DOHH2 (cell line): ENCODE results near the gene JARID2.

Experiments
- H3F3A ChIP-seq: fragments of 200-600 bp; sonication (generic), shearing (Covaris generic); 2 replicates; pipeline ENCODE4 v1.6.0; 2016; ENCODE audit warnings: antibody characterized with exemption, mild to moderate bottlenecking; ENCODE audit not compliant: control insufficient read depth, insufficient read depth
- H3K27ac ChIP-seq: fragments of 200-600 bp; sonication (generic); 2 replicates; pipeline ENCODE4 v1.5.1; 2014; ENCODE audit warnings: low read depth, mild to moderate bottlenecking, low read length, moderate library complexity
- H3K27me3 ChIP-seq: fragments of 200-600 bp; sonication (generic); 2 replicates; pipeline ENCODE4 v1.6.1; 2014; ENCODE audit warnings: mild to moderate bottlenecking, low read length, mixed read lengths; ENCODE audit not compliant: control insufficient read depth
- H3K36me3 ChIP-seq: fragments of 200-600 bp; sonication (generic); 2 replicates; pipeline ENCODE4 v1.6.1; 2014; ENCODE audit warnings: mild to moderate bottlenecking, low read length, moderate library complexity, mixed read lengths; ENCODE audit not compliant: control insufficient read depth
- H3K4me1 ChIP-seq: fragments of 200-600 bp; sonication (generic); 2 replicates; pipeline ENCODE4 v1.6.1; 2014; ENCODE audit warnings: mild to moderate bottlenecking, low read length, mixed read lengths; ENCODE audit not compliant: control insufficient read depth
- H3K4me2 ChIP-seq: fragments of 200-600 bp; sonication (generic); 2 replicates; pipeline ENCODE4 v1.6.0; 2014; ENCODE audit warnings: mild to moderate bottlenecking, low read length, moderate library complexity
- H3K4me3 ChIP-seq: fragments of 200-600 bp; sonication (generic); 2 replicates; pipeline ENCODE4 v1.5.1; 2014; ENCODE audit warnings: mild to moderate bottlenecking, low read length, mixed read lengths
- H3K79me2 ChIP-seq: fragments of 200-600 bp; sonication (generic); 2 replicates; pipeline ENCODE4 v1.6.1; 2014; ENCODE audit warnings: mild to moderate bottlenecking, low read length, mixed read lengths; ENCODE audit not compliant: control insufficient read depth
- H3K9me2 ChIP-seq: fragments of 200-600 bp; sonication (generic); replicated peaks from 2 replicates; pipeline ENCODE4 v1.6.1; 2014; ENCODE audit warnings: mild to moderate bottlenecking, low read length, mixed read lengths; ENCODE audit not compliant: control insufficient read depth
- H3K9me3 ChIP-seq: fragments of 200-600 bp; sonication (generic); 2 replicates; pipeline ENCODE4 v1.6.1; 2014; ENCODE audit warnings: antibody characterized with exemption, low read length, mixed read lengths; ENCODE audit not compliant: control insufficient read depth, insufficient read depth
- H4K20me1 ChIP-seq: fragments of 200-600 bp; sonication (generic); 2 replicates; pipeline ENCODE4 v1.6.0; 2014; ENCODE audit warnings: low read depth, mild to moderate bottlenecking, antibody characterized with exemption, low read length, moderate library complexity; ENCODE audit not compliant: control insufficient read depth, insufficient read depth
- EZH2phosphoT487 ChIP-seq: fragments of 200-600 bp; sonication (generic); IDR thresholded peaks from 2 replicates; pipeline ENCODE4 v1.6.1; 2017; ENCODE audit warnings: borderline replicate concordance, mild to moderate bottlenecking, antibody characterized with exemption, low read length, moderate library complexity, mixed read lengths
- TF ChIP-seq, protein P1 (sequence below): fragments of 200-600 bp; sonication (generic); IDR thresholded peaks from one replicate; pipeline ENCODE4 v1.5.1; 2014; ENCODE audit warnings: antibody characterized with exemption, mild to moderate bottlenecking, low read depth, low read length; ENCODE audit not compliant: poor library complexity, severe bottlenecking

Gene JARID2

DNA sequence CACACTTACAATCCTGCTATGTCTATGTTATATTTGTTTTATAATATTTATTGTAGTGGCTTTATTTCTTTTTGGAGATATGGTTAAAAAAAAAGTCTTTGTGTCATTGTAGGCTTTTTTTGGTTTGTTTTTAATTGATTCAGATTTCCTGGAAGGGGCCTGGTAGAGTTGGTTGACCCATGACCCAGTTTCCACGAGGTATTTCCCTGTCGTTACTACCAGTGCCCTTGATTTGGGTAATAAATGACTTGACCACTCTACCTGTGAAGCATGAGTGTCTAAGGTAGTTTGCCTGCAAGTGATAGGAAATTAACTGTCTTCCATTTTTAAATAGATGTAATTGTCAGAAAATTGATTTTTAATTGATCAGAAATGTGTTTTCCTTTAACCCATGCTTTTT, 121.0 kb downstream of the JARID2 start:
- Histone ChIP-seq H3K9me3 (no peaks in the 10 kb centered on the region), H4K20me1 (peaks cover 15% of the 10 kb centered on the region), H3F3A (no peaks in the 10 kb centered on the region), H3K4me2 (no peak overlapping the region), H3K79me2 (peaks cover 22% of the 10 kb centered on the region), H3K9me2 (no peaks in the 10 kb centered on the region), H3K36me3 (no peaks in the 10 kb centered on the region), H3K4me1 (peaks cover 39% of the 10 kb centered on the region), H3K27me3 (no peaks in the 10 kb centered on the region), H3K4me3 (no peak overlapping the region), H3K27ac (no peak overlapping the region)
- TF ChIP-seq, protein P1, sequence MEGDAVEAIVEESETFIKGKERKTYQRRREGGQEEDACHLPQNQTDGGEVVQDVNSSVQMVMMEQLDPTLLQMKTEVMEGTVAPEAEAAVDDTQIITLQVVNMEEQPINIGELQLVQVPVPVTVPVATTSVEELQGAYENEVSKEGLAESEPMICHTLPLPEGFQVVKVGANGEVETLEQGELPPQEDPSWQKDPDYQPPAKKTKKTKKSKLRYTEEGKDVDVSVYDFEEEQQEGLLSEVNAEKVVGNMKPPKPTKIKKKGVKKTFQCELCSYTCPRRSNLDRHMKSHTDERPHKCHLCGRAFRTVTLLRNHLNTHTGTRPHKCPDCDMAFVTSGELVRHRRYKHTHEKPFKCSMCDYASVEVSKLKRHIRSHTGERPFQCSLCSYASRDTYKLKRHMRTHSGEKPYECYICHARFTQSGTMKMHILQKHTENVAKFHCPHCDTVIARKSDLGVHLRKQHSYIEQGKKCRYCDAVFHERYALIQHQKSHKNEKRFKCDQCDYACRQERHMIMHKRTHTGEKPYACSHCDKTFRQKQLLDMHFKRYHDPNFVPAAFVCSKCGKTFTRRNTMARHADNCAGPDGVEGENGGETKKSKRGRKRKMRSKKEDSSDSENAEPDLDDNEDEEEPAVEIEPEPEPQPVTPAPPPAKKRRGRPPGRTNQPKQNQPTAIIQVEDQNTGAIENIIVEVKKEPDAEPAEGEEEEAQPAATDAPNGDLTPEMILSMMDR, result no peak
- no peak for TF ChIP-seq EZH2phosphoT487

DNA sequence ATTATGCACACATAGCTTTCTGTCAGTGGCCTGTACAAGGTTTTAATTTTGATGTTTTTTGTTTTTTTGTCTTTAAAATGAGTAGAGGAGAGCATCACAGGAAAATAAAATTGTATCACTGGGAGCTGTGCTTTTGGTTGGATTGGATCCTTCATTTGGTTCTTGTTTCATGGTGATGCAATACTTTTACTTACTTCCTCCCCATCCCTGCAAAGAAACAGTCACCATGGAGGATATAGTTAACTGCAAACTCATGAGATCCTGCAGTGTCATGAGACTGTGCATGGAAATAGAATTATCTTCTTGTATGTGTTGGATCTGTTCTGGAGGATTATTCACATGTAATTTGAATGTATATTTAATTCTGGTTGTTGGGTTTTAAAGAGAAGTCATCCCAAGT, 122.3 kb downstream of the JARID2 start:
- Histone ChIP-seq H3K9me3 (no peaks in the 10 kb centered on the region), H3K79me2 (peaks cover 23% of the 10 kb centered on the region), H3K9me2 (no peaks in the 10 kb centered on the region), H3K4me3 (no peak overlapping the region), H3K4me2 (no peak overlapping the region), H3K27me3 (no peaks in the 10 kb centered on the region), H3K36me3 (no peaks in the 10 kb centered on the region), H4K20me1 (peaks cover 15% of the 10 kb centered on the region), H3F3A (no peaks in the 10 kb centered on the region), H3K4me1 (peaks cover 34% of the 10 kb centered on the region), H3K27ac (no peak overlapping the region)
- TF ChIP-seq EZH2phosphoT487, result no peak

DNA sequence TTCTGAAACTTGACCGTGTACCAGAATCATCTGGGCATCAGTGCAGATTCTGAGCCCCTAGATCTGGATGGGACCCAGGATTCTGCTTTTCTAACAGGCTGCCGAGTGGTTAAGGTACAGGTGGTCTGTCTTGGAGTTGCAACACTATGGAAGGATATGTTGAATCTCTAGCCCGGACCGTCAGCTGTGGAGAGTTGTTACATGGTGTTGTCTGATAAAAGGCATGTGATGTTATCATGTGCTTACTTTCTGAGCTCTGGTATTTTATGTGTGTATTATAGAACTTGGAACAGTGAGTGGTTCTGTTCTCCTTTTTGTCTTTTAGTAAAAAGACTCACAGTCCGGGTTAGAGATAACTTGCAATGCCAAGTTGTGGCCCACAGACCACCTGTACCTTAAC, 123.0 kb downstream of the JARID2 start:
- Histone ChIP-seq H3K4me2 (no peak overlapping the region), H3K9me2 (no peaks in the 10 kb centered on the region), H3K4me1 (peaks cover 27% of the 10 kb centered on the region), H3K27ac (no peak overlapping the region), H3K36me3 (no peaks in the 10 kb centered on the region), H3K79me2 (peaks cover 23% of the 10 kb centered on the region), H3K9me3 (no peaks in the 10 kb centered on the region), H3F3A (no peaks in the 10 kb centered on the region), H3K27me3 (no peaks in the 10 kb centered on the region), H3K4me3 (no peak overlapping the region), H4K20me1 (peaks cover 15% of the 10 kb centered on the region)
- TF ChIP-seq EZH2phosphoT487, result no peak
- TF ChIP-seq, protein P1, result no peak

DNA sequence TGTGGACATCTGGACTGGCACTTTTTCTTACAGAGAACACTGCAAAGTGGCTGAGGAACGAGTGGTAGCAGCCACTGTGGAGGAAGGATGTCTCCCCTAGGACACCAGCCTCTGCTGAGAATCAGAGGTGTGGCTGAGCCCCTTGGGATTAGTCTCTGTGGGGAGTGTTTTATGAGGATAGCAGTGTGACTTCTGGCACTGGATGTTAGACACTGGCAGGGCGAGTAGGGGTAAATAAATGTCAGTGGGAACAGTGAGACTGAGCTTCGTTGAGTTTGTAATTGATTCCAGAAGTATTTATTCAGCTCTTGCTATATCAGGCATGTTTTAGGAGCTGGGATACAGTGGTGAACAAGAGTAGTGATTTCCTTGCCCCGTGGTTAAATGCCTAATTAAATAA, 124.0 kb downstream of the JARID2 start:
- H3K9me3 ChIP-seq, result no peaks in the 10 kb centered on the region
- H3K36me3 ChIP-seq, result no peaks in the 10 kb centered on the region
- H3K4me1 ChIP-seq, result peaks cover 18% of the 10 kb centered on the region
- TF ChIP-seq, protein P1, result no peak
- TF ChIP-seq EZH2phosphoT487, result no peak
- H3K4me3 ChIP-seq, result no peak overlapping the region
- peaks cover 21% of the 10 kb centered on the region for H3K79me2 ChIP-seq
- H3K27ac ChIP-seq, result no peak overlapping the region
- no peaks in the 10 kb centered on the region for H3K27me3 ChIP-seq
- H3K9me2 ChIP-seq, result no peaks in the 10 kb centered on the region
- no peaks in the 10 kb centered on the region for H3F3A ChIP-seq
- peaks cover 15% of the 10 kb centered on the region for H4K20me1 ChIP-seq
- no peak overlapping the region for H3K4me2 ChIP-seq
